ENCODE measurements around the gene ZDHHC6.

GRCh38 chr10:112442063-112442462, 4.7 kb downstream of the ZDHHC6 start:
- TF ChIP-seq EP300 (IDR thresholded peaks at IDR 0.05) = no peak
- TF ChIP-seq CTCF (IDR thresholded peaks at IDR 0.05) = no peak
- TF ChIP-seq POLR2AphosphoS5 (IDR thresholded peaks at IDR 0.05) = no peak
